Activated CD4-positive, CD25-positive, alpha-beta regulatory T cell treated with anti-CD3 and anti-CD28 coated beads, Interleukin-2, amount 50 U/mL, for 16 hours (primary cell): ENCODE measurements around the gene HS3ST5.
"Not testable (repeated sequence)": the region's sequence is repeated elsewhere in the genome, so short reads cannot be mapped to it uniquely, and the experiment has no call there.

ENCODE experiments used
- DNase-seq: peaks from one replicate; pipeline ENCODE4 v3.0.0-alpha.2; 2020; ENCODE audit warnings: low read depth, low spot score

The HS3ST5 gene

GRCh38 chr6:114096561-114097172, 246.2 kb downstream of the HS3ST5 start:
- DNase-seq: no peak

GRCh38 chr6:114092943-114093342, 249.9 kb downstream of the HS3ST5 start:
- no peak for DNase-seq

GRCh38 chr6:114090626-114091025, 252.2 kb downstream of the HS3ST5 start:
- DNase-seq: no peak

GRCh38 chr6:114087496-114087895, 255.3 kb downstream of the HS3ST5 start:
- no peak for DNase-seq

- no peak for DNase-seq
Measured at GRCh38 chr6:114085211-114085610, 257.6 kb downstream of the HS3ST5 start.

GRCh38 chr6:114084327-114084890, 258.4 kb downstream of the HS3ST5 start:
- DNase-seq: no peak

- no peak for DNase-seq
Measured at GRCh38 chr6:114083251-114083650, 259.6 kb downstream of the HS3ST5 start.

- DNase-seq: no peak
Measured at GRCh38 chr6:114081730-114082129, 261.1 kb downstream of the HS3ST5 start.

- no peak for DNase-seq
Measured at GRCh38 chr6:114080891-114081510, 261.8 kb downstream of the HS3ST5 start.

GRCh38 chr6:114080410-114080809, 262.4 kb downstream of the HS3ST5 start:
- DNase-seq: not testable (repeated sequence)

- no peak for DNase-seq
Measured at GRCh38 chr6:114075777-114076176, 267.0 kb downstream of the HS3ST5 start.

- no peak for DNase-seq
Measured at GRCh38 chr6:114075300-114075699, 267.5 kb downstream of the HS3ST5 start.

- DNase-seq: no peak
Measured at GRCh38 chr6:114068771-114069170, 274.1 kb downstream of the HS3ST5 start.

- DNase-seq: no peak
Measured at GRCh38 chr6:114068116-114068515, 274.7 kb downstream of the HS3ST5 start.

GRCh38 chr6:114064862-114065261, 278.0 kb downstream of the HS3ST5 start:
- DNase-seq: no peak

- DNase-seq: no peak
Measured at GRCh38 chr6:114063956-114064355, 278.9 kb downstream of the HS3ST5 start.

- DNase-seq: no peak
Measured at GRCh38 chr6:114062199-114062598, 280.6 kb downstream of the HS3ST5 start.

GRCh38 chr6:114061741-114062140, 281.1 kb downstream of the HS3ST5 start:
- DNase-seq: no peak

GRCh38 chr6:114061116-114061515, 281.7 kb downstream of the HS3ST5 start:
- DNase-seq: no peak

GRCh38 chr6:114058435-114058834, 284.4 kb downstream of the HS3ST5 start:
- no peak for DNase-seq

- no peak for DNase-seq
Measured at GRCh38 chr6:114055763-114056162, 287.1 kb downstream of the HS3ST5 start.

- DNase-seq: no peak
Measured at GRCh38 chr6:114055349-114055748, 287.5 kb downstream of the HS3ST5 start.

GRCh38 chr6:114053791-114054190, 289.0 kb downstream of the HS3ST5 start:
- no peak for DNase-seq
